Thyroid gland (tissue), 4 donors: Measurements from ENCODE around the gene PDSS1. TPM values are rescaled to one million over a fixed set of nuclear protein-coding genes. Genes with fewer than 3 reads are reported as not detected.

Experiments used
- DNase-seq, 2 donors: peaks; one replicate each; pipeline ENCODE4 v3.0.0-alpha.2; 2019
- H3K27ac ChIP-seq, 3 donors: fragments of 200-600 bp; sonication (generic); 1 replicate in 2 of 3; 2 replicates in 1 of 3; pipeline ENCODE4 v1.5.1; 2016 to 2019; ENCODE audit warnings: mild to moderate bottlenecking in 1 of 3, moderate library complexity in 1 of 3
- H3K27me3 ChIP-seq: fragments of 200-600 bp; sonication (generic); one replicate; pipeline ENCODE4 v1.5.1; 2019
- H3K36me3 ChIP-seq, 2 donors: fragments of 200-600 bp; sonication (generic); one replicate each; pipeline ENCODE4 v1.5.1; 2016 to 2019
- H3K4me1 ChIP-seq, 2 donors: fragments of 200-600 bp; sonication (generic); one replicate each; pipeline ENCODE4 v1.5.1; 2017 to 2019
- H3K4me3 ChIP-seq, 3 donors: fragments of 200-600 bp; sonication (generic); replicated peaks in 1 of 3; 1 replicate in 2 of 3; 2 replicates in 1 of 3; pipeline ENCODE4 v1.5.1; 2016; ENCODE audit warnings: mild to moderate bottlenecking in 1 of 3
- H3K9me3 ChIP-seq: fragments of 200-600 bp; sonication (generic); one replicate; pipeline ENCODE4 v1.5.1; 2017
- POLR2A ChIP-seq, 2 donors: fragments of 450-650 bp; IDR thresholded peaks; one replicate each; pipeline ENCODE4 v1.6.1; 2017; ENCODE audit warnings: antibody characterized with exemption in 2 of 2, mild to moderate bottlenecking in 2 of 2, moderate library complexity in 1 of 2
- WGBS, 2 donors: methylation state at CpG; one replicate each; pipeline ENCODE4 v1.1.5; 2017; 5-methylcytosine and 5-hydroxymethylcytosine counted together
- intact Hi-C: fragments of 100-400 bp; cut with DNase I; formaldehyde crosslinking; loops from one replicate; pipeline ENCODE4 v1.15.1; 2023
- small RNA-seq: library from RNA; depleted of rRNA; stranded (forward); fragments of <200 nt; gene quantifications from one replicate; pipeline ENCODE3, GENCODE V24; 2016
- total RNA-seq, 4 donors: library from RNA; depleted of rRNA; stranded (reverse); fragments of >200 nt; gene quantifications; one replicate each; pipeline ENCODE4 v1.2.3, GENCODE V29; 2016
- TF ChIP-seq, protein P1 (sequence below), 6 experiments: fragments of 200-600 bp in 3 of 6; fragments of 450-650 bp in 3 of 6; sonication (generic) in 3 of 6; IDR thresholded peaks; one replicate each; pipeline ENCODE4 v1.5.1; 2016 to 2019; ENCODE audit warnings: antibody characterized with exemption in 6 of 6, mild to moderate bottlenecking in 2 of 6, inconsistent platforms in 1 of 6, moderate library complexity in 1 of 6

The PDSS1 gene
- total RNA-seq, 4 donors from 2014 or later: 2.7 to 15.0 (median 3.6) TPM

DNA sequence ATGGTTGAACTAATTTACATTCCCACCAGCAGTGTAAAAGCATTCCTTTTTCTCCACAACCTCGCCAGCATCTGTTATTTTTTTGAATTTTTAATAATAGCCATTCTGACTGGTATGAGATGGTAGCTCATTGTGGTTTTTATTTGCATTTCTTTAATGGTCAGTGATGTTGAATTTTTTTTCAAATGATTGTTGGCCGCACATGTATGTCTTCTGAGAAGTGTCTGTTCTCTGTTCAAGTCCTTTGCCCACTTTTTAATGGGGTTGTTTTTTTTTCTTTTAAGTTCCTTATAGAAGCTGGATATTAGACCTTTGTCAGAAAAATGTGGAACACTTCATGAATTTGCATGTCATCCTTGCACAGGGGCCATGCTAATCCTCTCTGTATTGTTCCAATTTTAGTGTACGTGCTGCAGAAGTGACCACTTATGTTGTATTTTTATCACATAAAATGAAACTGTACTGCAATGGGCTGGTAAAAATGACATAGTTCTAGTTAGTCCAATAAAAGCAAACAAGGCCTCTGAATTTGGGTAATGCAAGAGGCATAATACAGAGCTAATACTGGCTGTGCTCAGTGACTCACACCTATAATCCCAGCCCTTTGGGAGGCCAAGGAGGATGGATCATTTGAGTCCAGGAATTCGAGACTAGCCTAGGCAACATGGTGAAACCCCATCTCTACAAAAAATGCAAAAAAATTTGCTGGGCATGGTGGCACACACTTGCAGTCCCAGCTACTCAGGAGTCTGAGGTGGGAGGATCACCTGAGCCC lies 92.9 kb downstream of the PDSS1 start:
- no peaks in the 10 kb centered on the region for H3K36me3 ChIP-seq
- no peak for TF ChIP-seq POLR2A (IDR thresholded peaks at IDR 0.05)
- TF ChIP-seq, protein P1, sequence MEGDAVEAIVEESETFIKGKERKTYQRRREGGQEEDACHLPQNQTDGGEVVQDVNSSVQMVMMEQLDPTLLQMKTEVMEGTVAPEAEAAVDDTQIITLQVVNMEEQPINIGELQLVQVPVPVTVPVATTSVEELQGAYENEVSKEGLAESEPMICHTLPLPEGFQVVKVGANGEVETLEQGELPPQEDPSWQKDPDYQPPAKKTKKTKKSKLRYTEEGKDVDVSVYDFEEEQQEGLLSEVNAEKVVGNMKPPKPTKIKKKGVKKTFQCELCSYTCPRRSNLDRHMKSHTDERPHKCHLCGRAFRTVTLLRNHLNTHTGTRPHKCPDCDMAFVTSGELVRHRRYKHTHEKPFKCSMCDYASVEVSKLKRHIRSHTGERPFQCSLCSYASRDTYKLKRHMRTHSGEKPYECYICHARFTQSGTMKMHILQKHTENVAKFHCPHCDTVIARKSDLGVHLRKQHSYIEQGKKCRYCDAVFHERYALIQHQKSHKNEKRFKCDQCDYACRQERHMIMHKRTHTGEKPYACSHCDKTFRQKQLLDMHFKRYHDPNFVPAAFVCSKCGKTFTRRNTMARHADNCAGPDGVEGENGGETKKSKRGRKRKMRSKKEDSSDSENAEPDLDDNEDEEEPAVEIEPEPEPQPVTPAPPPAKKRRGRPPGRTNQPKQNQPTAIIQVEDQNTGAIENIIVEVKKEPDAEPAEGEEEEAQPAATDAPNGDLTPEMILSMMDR (IDR thresholded peaks at IDR 0.05): no peak
- no peaks in the 10 kb centered on the region for H3K27me3 ChIP-seq
- H3K4me3 ChIP-seq: no peak overlapping the region
- intact Hi-C loops: no loop called here
- no peak for DNase-seq
- 93 to 95% methylated on average over 4 of the region's 4 CpGs for WGBS, 2 donors
- no peaks in the 10 kb centered on the region for H3K9me3 ChIP-seq
- H3K27ac ChIP-seq: no peak overlapping the region
- H3K4me1 ChIP-seq: peaks cover 0 to 10% of the 10 kb centered on the region in 2 donors

DNA sequence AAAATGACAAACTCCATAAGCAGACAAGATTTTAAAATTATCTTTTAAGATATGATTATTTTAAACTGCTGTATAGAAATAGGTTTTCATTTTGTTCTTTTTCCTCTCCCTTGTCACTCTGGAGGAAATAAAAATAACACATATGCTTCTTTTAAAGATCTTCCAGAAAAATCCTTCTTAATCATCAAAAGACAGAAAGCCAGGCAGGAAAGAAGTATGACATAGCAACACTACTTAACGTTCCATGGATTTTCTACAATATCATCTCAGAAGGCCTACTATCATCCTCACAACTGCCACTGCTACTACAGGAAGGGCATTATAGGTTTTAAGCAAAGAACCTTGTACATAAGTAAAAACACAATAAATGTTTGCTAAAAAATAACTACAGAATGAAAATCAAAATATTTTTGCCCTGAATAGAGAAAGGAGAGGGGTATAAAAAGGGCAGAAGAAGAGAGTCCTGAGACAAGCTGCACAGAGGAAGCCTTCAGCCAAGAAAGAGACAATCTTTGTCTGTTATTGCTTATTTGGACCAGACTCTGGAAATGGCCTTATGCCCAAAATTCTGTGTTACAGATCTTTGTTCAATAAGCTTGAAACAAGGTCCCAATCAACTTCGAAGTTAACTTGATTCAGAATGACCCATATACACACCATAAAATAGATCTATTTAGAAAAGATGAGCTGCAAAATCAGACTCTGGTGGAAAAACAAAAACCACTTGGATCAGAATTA lies 95.4 kb downstream of the PDSS1 start:
- H3K27me3 ChIP-seq: no peaks in the 10 kb centered on the region
- peaks cover 0 to 6% of the 10 kb centered on the region in 2 donors for H3K4me1 ChIP-seq
- TF ChIP-seq POLR2A (IDR thresholded peaks at IDR 0.05): no peak
- TF ChIP-seq, protein P1 (IDR thresholded peaks at IDR 0.05): no peak
- 75 to 77% methylated on average over 2 of the region's 2 CpGs for WGBS, 2 donors
- no peaks in the 10 kb centered on the region for H3K36me3 ChIP-seq
- no peak overlapping the region for H3K4me3 ChIP-seq
- no peak for DNase-seq
- intact Hi-C loops: no loop called here
- no peaks in the 10 kb centered on the region for H3K9me3 ChIP-seq
- H3K27ac ChIP-seq: no peak overlapping the region

Small RNA genes lying within 50 kb of the gene (small RNA-seq; reads per million reads assigned to genes)
- gene RF00191: not detected
- not detected for gene RNU6-946P

Other genes with a start within 250 kb of the PDSS1 start
- 10 to 100 TPM; 42.7 to 72.3 (median 47.4) TPM for gene ABI1, start 163.3 kb downstream of the PDSS1 start, total RNA-seq